HepG2 (cell line): ENCODE data around the gene LYPD4. TPM values are rescaled to one million over a fixed set of nuclear protein-coding genes. Genes with fewer than 3 reads are reported as not detected.
A peak's percentile ranks its signal among the peaks of the same experiment; 100 is the strongest.

Source experiments
- ARNT ChIP-seq: fragments of 450-650 bp; IDR thresholded peaks from 2 replicates; pipeline ENCODE4 v1.6.1; 2017
- BCL6 ChIP-seq: IDR thresholded peaks from 2 replicates; pipeline ENCODE4 v1.6.1; 2016; ENCODE audit warnings: missing genetic modification reagents, missing compliant biosample characterization
- CCDC6 ChIP-seq: sonication (generic); formaldehyde crosslinking; IDR thresholded peaks from 2 replicates; pipeline ENCODE4 v1.8.1; 2022; ENCODE audit warnings: mild to moderate bottlenecking, missing genetic modification reagents, moderate library complexity
- GFI1 ChIP-seq: sonication (generic); formaldehyde crosslinking; IDR thresholded peaks from 2 replicates; pipeline ENCODE4 v1.5.0; 2020; ENCODE audit warnings: missing genetic modification reagents, mild to moderate bottlenecking, borderline replicate concordance
- HHEX ChIP-seq: IDR thresholded peaks from 2 replicates; pipeline ENCODE4 v1.6.1; 2016; ENCODE audit warnings: control low read depth
- HIC2 ChIP-seq: sonication (generic); formaldehyde crosslinking; IDR thresholded peaks from 2 replicates; pipeline ENCODE4 v1.9.0; 2022; ENCODE audit warnings: low read depth, missing genetic modification reagents
- ISX ChIP-seq: sonication (generic); formaldehyde crosslinking; conservative IDR thresholded peaks from 2 replicates; pipeline ENCODE4 v1.5.0; 2020; ENCODE audit warnings: missing genetic modification reagents
- KAT8 ChIP-seq: IDR thresholded peaks from 2 replicates; pipeline ENCODE4 v1.6.1; 2016; ENCODE audit warnings: missing genetic modification reagents, missing compliant biosample characterization
- MBD4 ChIP-seq: IDR thresholded peaks from 2 replicates; pipeline ENCODE4 v1.6.1; 2012; ENCODE audit warnings: low read length, inconsistent platforms, borderline replicate concordance
- PHF20 ChIP-seq: sonication (generic); formaldehyde crosslinking; IDR thresholded peaks from 2 replicates; pipeline ENCODE4 v1.5.0; 2020; ENCODE audit warnings: mild to moderate bottlenecking, missing genetic modification reagents
- PRMT3 ChIP-seq: sonication (generic); formaldehyde crosslinking; IDR thresholded peaks from 2 replicates; pipeline ENCODE4 v1.8.1; 2022; ENCODE audit warnings: low read depth, mild to moderate bottlenecking, moderate library complexity, missing genetic modification reagents, borderline replicate concordance
- REPIN1 ChIP-seq: sonication (generic); formaldehyde crosslinking; IDR thresholded peaks from 2 replicates; pipeline ENCODE4 v1.8.0; 2022; ENCODE audit warnings: missing genetic modification reagents, low read depth, mild to moderate bottlenecking, borderline replicate concordance
- TBP ChIP-seq: sonication (generic); formaldehyde crosslinking; IDR thresholded peaks from 2 replicates; pipeline ENCODE4 v1.5.0; 2020; ENCODE audit warnings: missing genetic modification reagents
- ZEB1 ChIP-seq: IDR thresholded peaks from 2 replicates; pipeline ENCODE4 v1.6.1; 2012; ENCODE audit warnings: mild to moderate bottlenecking, low read depth, inconsistent platforms; ENCODE audit not compliant: insufficient replicate concordance
- ZNF282 ChIP-seq: fragments of 450-650 bp; IDR thresholded peaks from 2 replicates; pipeline ENCODE4 v1.6.1; 2018; ENCODE audit not compliant: partially characterized antibody
- ZNF367 ChIP-seq: sonication (generic); formaldehyde crosslinking; IDR thresholded peaks from 2 replicates; pipeline ENCODE4 v1.4.0; 2020; ENCODE audit warnings: missing genetic modification reagents, borderline replicate concordance
- ZNF558 ChIP-seq: sonication (generic); formaldehyde crosslinking; IDR thresholded peaks from 2 replicates; pipeline ENCODE4 v1.9.0; 2022; ENCODE audit warnings: mild to moderate bottlenecking, missing genetic modification reagents, borderline replicate concordance
- ZNF703 ChIP-seq: sonication (generic); formaldehyde crosslinking; IDR thresholded peaks from 2 replicates; pipeline ENCODE4 v1.5.1; 2020; ENCODE audit warnings: missing genetic modification reagents, mild to moderate bottlenecking, moderate library complexity, borderline replicate concordance
- ZNF784 ChIP-seq: sonication (generic); formaldehyde crosslinking; IDR thresholded peaks from 2 replicates; pipeline ENCODE4 v1.5.1; 2020; ENCODE audit warnings: missing genetic modification reagents, mild to moderate bottlenecking, borderline replicate concordance
- ZSCAN12 ChIP-seq: sonication (generic); formaldehyde crosslinking; IDR thresholded peaks from 2 replicates; pipeline ENCODE4 v1.9.0; 2021; ENCODE audit warnings: mild to moderate bottlenecking, missing genetic modification reagents
- polyA plus RNA-seq, 8 experiments: library from polyadenylated mRNA; depleted of rRNA in 3 of 8; stranded (reverse) in 7 of 8; unstranded in 1 of 8; fragments of >200 nt; fragmentation: Illumina TruSeq in 4 of 8; extraction: Trizol in 4 of 8; gene quantifications; 2 replicates each; pipeline versions ENCODE4 v1.2.1 to v1.2.3, GENCODE V29; 2011 to 2016; ENCODE audit warnings: low read depth in 4 of 8, missing spikeins in 1 of 8, mixed read lengths in 1 of 8; ENCODE audit not compliant: insufficient read depth in 1 of 8
- total RNA-seq, 5 experiments: library from RNA; depleted of rRNA; stranded (reverse); fragments of >200 nt; fragmentation: Illumina TruSeq; extraction: Trizol; gene quantifications; 2 replicates each; pipeline ENCODE4 v1.2.3, GENCODE V29; 2016; ENCODE audit warnings: low read depth in 1 of 5
- TF ChIP-seq, protein P1 (sequence below): sonication (generic); formaldehyde crosslinking; conservative IDR thresholded peaks from 2 replicates; pipeline ENCODE4 v1.4.0; 2020; ENCODE audit warnings: missing genetic modification reagents
- TF ChIP-seq, protein P2 (sequence below): sonication (generic); formaldehyde crosslinking; IDR thresholded peaks from 2 replicates; pipeline ENCODE4 v1.4.0; 2020; ENCODE audit warnings: missing genetic modification reagents, mild to moderate bottlenecking, borderline replicate concordance

Gene LYPD4
- total and polyA plus RNA-seq, 2 of the 13 experiments (the other 11 are each of a cell fraction or from before 2014, with no cell fraction given) = not detected

GRCh38 chr19:41859618-41860418 is 15.3 kb upstream of the LYPD4 start, which contains the start of gene RPS19 (continued):
- no peak for TF ChIP-seq HIC2 (CRISPR knock-in tag)
- TF ChIP-seq, protein P1, sequence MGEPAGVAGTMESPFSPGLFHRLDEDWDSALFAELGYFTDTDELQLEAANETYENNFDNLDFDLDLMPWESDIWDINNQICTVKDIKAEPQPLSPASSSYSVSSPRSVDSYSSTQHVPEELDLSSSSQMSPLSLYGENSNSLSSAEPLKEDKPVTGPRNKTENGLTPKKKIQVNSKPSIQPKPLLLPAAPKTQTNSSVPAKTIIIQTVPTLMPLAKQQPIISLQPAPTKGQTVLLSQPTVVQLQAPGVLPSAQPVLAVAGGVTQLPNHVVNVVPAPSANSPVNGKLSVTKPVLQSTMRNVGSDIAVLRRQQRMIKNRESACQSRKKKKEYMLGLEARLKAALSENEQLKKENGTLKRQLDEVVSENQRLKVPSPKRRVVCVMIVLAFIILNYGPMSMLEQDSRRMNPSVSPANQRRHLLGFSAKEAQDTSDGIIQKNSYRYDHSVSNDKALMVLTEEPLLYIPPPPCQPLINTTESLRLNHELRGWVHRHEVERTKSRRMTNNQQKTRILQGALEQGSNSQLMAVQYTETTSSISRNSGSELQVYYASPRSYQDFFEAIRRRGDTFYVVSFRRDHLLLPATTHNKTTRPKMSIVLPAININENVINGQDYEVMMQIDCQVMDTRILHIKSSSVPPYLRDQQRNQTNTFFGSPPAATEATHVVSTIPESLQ (CRISPR knock-in tag) = no peak; the same call in 1 of the 2 replicates
- peak; percentile 82 for TF ChIP-seq ZNF784 (CRISPR knock-in tag)
- no peak for TF ChIP-seq MBD4
- peak; percentile 66; the same call in 1 of the 2 replicates for TF ChIP-seq GFI1 (CRISPR knock-in tag)
- no peak for TF ChIP-seq ZNF367 (CRISPR knock-in tag)
- TF ChIP-seq HHEX (CRISPR knock-in tag) = no peak
- TF ChIP-seq REPIN1 (CRISPR knock-in tag) = peak; percentile 86
- no peak; the same call in 1 of the 2 replicates for TF ChIP-seq CCDC6 (CRISPR knock-in tag)
- TF ChIP-seq KAT8 (CRISPR knock-in tag) = peak; percentile 96
- TF ChIP-seq BCL6 (CRISPR knock-in tag) = 0 out of 2 replicates have a peak, but pooled peaks have one; percentile 14
- no peak for TF ChIP-seq ZEB1
- TF ChIP-seq ZNF703 (CRISPR knock-in tag) = no peak; the same call in 1 of the 2 replicates
- TF ChIP-seq ZSCAN12 (CRISPR knock-in tag) = no peak
- TF ChIP-seq TBP = no peak
- TF ChIP-seq ZNF282 = peak; percentile 84
- TF ChIP-seq ARNT = no peak
- TF ChIP-seq ZNF558 = 0 out of 2 replicates have a peak, but pooled peaks have one; percentile 83
- TF ChIP-seq, protein P2, sequence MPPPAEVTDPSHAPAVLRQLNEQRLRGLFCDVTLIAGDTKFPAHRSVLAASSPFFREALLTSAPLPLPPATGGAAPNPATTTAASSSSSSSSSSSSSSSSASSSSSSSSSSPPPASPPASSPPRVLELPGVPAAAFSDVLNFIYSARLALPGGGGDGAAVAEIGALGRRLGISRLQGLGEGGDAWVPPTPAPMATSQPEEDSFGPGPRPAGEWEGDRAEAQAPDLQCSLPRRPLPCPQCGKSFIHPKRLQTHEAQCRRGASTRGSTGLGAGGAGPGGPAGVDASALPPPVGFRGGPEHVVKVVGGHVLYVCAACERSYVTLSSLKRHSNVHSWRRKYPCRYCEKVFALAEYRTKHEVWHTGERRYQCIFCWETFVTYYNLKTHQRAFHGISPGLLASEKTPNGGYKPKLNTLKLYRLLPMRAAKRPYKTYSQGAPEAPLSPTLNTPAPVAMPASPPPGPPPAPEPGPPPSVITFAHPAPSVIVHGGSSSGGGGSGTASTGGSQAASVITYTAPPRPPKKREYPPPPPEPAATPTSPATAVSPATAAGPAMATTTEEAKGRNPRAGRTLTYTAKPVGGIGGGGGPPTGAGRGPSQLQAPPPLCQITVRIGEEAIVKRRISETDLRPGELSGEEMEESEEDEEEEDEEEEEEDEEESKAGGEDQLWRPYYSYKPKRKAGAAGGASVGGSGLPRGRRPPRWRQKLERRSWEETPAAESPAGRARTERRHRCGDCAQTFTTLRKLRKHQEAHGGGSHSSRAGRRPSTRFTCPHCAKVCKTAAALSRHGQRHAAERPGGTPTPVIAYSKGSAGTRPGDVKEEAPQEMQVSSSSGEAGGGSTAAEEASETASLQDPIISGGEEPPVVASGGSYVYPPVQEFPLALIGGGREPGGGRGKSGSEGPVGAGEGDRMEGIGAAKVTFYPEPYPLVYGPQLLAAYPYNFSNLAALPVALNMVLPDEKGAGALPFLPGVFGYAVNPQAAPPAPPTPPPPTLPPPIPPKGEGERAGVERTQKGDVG (CRISPR knock-in tag) = no peak
- no peak for TF ChIP-seq ISX
- TF ChIP-seq PRMT3 (CRISPR knock-in tag) = no peak
- TF ChIP-seq PHF20 (CRISPR knock-in tag) = peak; percentile 92
